Retinal pigment epithelial cell (primary cell): ENCODE data around the gene PPP1R14C.

ENCODE experiments used
- DNase-seq: peaks from one replicate; pipeline ENCODE4 v3.0.0-alpha.2; 2010; ENCODE audit warnings: low read depth
- H3K4me3 ChIP-seq: 2 replicates; pipeline ENCODE4 v1.5.1; 2011; ENCODE audit warnings: mild to moderate bottlenecking, low read length, control low read depth, moderate library complexity
- TF ChIP-seq, protein P1 (sequence below): conservative IDR thresholded peaks from 2 replicates; pipeline ENCODE4 v1.5.1; 2011; ENCODE audit warnings: low read depth, low read length, control low read depth, inconsistent platforms

Gene PPP1R14C

DNA sequence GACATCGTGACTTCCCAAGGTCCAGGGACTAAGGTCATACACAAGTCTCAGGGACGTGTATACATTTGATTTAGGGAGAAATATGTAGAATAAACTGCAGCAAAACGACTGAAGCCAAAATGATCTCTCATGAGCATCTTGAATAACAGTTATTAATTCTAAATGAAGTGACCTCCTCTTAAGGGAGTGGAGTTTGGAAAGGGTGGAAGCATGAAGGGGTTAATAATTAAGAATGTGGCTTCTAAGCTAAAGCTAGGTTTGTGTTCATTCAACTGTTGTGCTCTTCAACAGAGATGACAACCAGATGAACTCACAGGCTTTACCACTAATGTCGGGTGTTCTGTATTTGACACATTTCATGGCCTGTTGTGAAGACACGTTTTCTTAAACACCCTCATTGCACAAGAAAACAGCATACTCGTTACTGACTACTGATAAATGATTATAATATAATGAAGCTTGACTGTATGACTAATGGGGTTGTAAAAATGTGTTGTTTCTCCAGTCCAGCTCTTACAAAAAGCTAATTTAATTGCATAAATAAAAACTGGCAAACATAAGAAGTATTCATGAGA lies 1.5 kb downstream of the PPP1R14C start:
- TF ChIP-seq, protein P1, sequence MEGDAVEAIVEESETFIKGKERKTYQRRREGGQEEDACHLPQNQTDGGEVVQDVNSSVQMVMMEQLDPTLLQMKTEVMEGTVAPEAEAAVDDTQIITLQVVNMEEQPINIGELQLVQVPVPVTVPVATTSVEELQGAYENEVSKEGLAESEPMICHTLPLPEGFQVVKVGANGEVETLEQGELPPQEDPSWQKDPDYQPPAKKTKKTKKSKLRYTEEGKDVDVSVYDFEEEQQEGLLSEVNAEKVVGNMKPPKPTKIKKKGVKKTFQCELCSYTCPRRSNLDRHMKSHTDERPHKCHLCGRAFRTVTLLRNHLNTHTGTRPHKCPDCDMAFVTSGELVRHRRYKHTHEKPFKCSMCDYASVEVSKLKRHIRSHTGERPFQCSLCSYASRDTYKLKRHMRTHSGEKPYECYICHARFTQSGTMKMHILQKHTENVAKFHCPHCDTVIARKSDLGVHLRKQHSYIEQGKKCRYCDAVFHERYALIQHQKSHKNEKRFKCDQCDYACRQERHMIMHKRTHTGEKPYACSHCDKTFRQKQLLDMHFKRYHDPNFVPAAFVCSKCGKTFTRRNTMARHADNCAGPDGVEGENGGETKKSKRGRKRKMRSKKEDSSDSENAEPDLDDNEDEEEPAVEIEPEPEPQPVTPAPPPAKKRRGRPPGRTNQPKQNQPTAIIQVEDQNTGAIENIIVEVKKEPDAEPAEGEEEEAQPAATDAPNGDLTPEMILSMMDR, result no peak
- no peak overlapping the region for H3K4me3 ChIP-seq
- no peak for DNase-seq

GRCh38 chr6:150145427-150145826 lies 2.6 kb downstream of the PPP1R14C start:
- TF ChIP-seq, protein P1, result no peak
- no peak overlapping the region for H3K4me3 ChIP-seq
- no peak for DNase-seq

- no peak for DNase-seq
- TF ChIP-seq, protein P1, result no peak
- no peak overlapping the region for H3K4me3 ChIP-seq
These were observed 3.0 kb downstream of the PPP1R14C start for GRCh38 chr6:150145830-150146229.

GRCh38 chr6:150146436-150146835 lies 3.6 kb downstream of the PPP1R14C start:
- H3K4me3 ChIP-seq, result no peak overlapping the region
- no peak for DNase-seq
- TF ChIP-seq, protein P1, result no peak

DNA sequence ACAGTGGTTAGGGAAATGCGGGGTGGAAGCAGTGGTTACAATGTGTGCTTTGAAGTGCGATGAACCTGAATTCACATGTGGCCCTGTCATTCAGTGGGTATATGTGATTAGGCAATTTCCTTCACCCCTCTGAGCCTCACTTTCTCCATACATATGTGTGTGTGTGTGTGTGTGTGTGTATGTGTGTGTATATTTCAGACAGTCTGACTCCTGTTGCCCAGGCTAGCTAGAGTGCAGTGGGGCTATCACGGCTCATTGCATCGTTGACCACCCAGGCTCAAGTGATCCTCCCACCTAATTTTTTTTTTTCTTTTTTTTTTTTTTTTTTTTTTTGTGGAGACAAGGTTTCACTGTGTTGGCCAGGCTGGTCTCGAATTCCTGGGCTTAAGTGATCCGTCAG lies 6.3 kb downstream of the PPP1R14C start:
- TF ChIP-seq, protein P1, result no peak
- H3K4me3 ChIP-seq, result no peak overlapping the region
- DNase-seq, result no peak

- H3K4me3 ChIP-seq, result no peak overlapping the region
- no peak for DNase-seq
- TF ChIP-seq, protein P1, result no peak
These were observed 7.6 kb downstream of the PPP1R14C start for GRCh38 chr6:150150458-150150820.

DNA sequence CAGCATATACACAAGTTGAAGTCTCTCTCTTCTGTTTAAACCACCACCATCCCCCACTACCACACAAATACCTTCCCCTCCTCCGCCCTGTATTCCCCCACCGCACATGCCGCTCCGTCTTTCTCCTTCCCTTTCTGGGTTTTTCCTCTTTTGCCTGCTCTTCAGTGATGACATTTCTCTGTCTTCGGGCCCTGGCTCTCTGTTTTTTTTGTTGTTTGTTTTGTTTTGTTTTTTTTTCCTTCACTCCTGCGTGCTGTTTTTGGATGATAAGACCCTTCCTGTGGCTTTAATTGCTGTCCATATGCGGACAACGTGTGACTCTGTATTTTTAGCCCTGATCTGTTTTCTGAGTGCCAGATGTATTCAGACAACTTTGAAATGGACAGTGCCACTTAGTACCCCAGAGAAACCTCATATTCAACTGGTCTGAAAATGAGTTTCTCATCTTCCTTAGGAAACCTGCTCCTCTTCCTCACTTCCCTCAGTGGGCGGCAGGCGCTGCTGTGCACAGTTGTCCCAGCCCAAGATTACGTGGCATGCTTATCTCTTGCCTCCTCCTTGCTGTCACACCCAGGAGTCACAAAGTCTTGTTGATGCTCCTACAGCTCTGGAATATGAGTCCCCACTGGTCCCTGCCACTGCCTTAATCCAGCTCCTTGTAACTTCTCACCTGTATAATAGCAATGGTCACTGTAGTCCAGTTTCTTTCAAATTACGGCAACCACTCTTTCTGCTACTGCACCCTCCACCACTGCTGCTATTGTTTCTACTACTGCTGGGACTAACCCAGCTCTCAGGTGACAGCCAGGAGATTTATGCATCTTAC lies 8.2 kb downstream of the PPP1R14C start:
- H3K4me3 ChIP-seq, result no peak overlapping the region
- TF ChIP-seq, protein P1, result no peak
- DNase-seq, result no peak
